Right cardiac atrium (tissue), 5 donors: ENCODE measurements around the gene LUC7L. TPM values are rescaled to one million over a fixed set of nuclear protein-coding genes. Genes with fewer than 3 reads are reported as not detected.

Source experiments
- ATAC-seq, 2 donors: fragments of 200-7000 bp; cut with Tn5 transposase; one replicate each; pipeline versions ENCODE4 v1.8.0 to v1.9.1; 2020; ENCODE audit warnings: moderate library complexity in 2 of 2, mild to moderate bottlenecking in 1 of 2
- DNase-seq, 3 donors: peaks; one replicate each; pipeline ENCODE4 v3.0.0-alpha.2; 2020
- H3K27ac ChIP-seq: one replicate; pipeline ENCODE4 v1.5.1; 2013; ENCODE audit warnings: mild to moderate bottlenecking, low read length, control low read depth, moderate library complexity
- H3K27me3 ChIP-seq: one replicate; pipeline ENCODE4 v1.6.1; 2013; ENCODE audit not compliant: control insufficient read depth, insufficient read depth
- H3K4me1 ChIP-seq: one replicate; pipeline ENCODE4 v1.6.1; 2013; ENCODE audit warnings: low read length; ENCODE audit not compliant: control insufficient read depth, insufficient read depth
- H3K4me3 ChIP-seq: one replicate; pipeline ENCODE4 v1.5.1; 2013; ENCODE audit warnings: low read length, control low read depth
- H3K9me3 ChIP-seq: one replicate; pipeline ENCODE4 v1.6.1; 2013; ENCODE audit warnings: low read length; ENCODE audit not compliant: control insufficient read depth
- WGBS: extraction: QIAGEN DNeasy Blood & Tissue Kit; methylation state at CpG from one replicate; pipeline ENCODE4 v1.1.7; 2013; 5-methylcytosine and 5-hydroxymethylcytosine counted together
- intact Hi-C, 4 donors: fragments of 100-400 bp; cut with DNase I; formaldehyde crosslinking; loops; one replicate each; pipeline versions ENCODE4 v1.11.0 to v1.14.0; 2022 to 2023
- long read RNA-seq, 4 donors: library from polyadenylated mRNA; unstranded; transcript quantifications; one replicate each; pipeline ENCODE4 v2.0.0, GENCODE V29; 2020 to 2021
- polyA plus RNA-seq: library from polyadenylated mRNA; stranded (reverse); fragments of 200-250 nt; gene quantifications from one replicate; pipeline ENCODE4 v1.2.3, GENCODE V29; 2013
- total RNA-seq, 4 donors: library from RNA; stranded (reverse); fragmentation: NEBNext Ultra II Directional; extraction: Animal tissue kit (Norgen Biotek cat#: 25700); gene quantifications; one replicate each; pipeline ENCODE4 v1.2.1, GENCODE V29; 2021
- donor health status: healthy with polysubstance abuse.
- donor health status: DM: no; HTN: yes; CAD: no.
- donor health status: DM: no; HTN: no; CAD: no.
- donor health status: DM: no; HTN: yes; CAD: no; lungs with severe emphysema.
- donor health status: DM: yes; HTN: yes; CAD: no.

The LUC7L gene, protein sequence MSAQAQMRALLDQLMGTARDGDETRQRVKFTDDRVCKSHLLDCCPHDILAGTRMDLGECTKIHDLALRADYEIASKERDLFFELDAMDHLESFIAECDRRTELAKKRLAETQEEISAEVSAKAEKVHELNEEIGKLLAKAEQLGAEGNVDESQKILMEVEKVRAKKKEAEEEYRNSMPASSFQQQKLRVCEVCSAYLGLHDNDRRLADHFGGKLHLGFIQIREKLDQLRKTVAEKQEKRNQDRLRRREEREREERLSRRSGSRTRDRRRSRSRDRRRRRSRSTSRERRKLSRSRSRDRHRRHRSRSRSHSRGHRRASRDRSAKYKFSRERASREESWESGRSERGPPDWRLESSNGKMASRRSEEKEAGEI
- total RNA-seq (10 to 100 TPM; 28.1 to 32.0 (median 30.2) TPM), polyA plus RNA-seq (32.1 TPM)
- long read RNA-seq, donor 1, transcript LUC7L-201 (10 exons, 1,456 nt) = major isoform, 9 of 21 reads
- long read RNA-seq, donor 1, partial matches to known transcripts = 4 of 21 reads
- long read RNA-seq, donor 1, other reads (novel, unspliced or antisense) = 5 of 21 reads
- long read RNA-seq, donor 2, partial matches to known transcripts = 2 of 11 reads
- long read RNA-seq, donor 2, other reads (novel, unspliced or antisense) = 6 of 11 reads
- long read RNA-seq, donor 3, transcript LUC7L-201 (10 exons, 1,456 nt) = major isoform, 7 of 42 reads
- long read RNA-seq, donor 3, partial matches to known transcripts = 12 of 42 reads
- long read RNA-seq, donor 3, other reads (novel, unspliced or antisense) = 18 of 42 reads
- long read RNA-seq, donor 4, partial matches to known transcripts = 2 of 7 reads
- long read RNA-seq, donor 4, other reads (novel, unspliced or antisense) = 3 of 7 reads

DNA sequence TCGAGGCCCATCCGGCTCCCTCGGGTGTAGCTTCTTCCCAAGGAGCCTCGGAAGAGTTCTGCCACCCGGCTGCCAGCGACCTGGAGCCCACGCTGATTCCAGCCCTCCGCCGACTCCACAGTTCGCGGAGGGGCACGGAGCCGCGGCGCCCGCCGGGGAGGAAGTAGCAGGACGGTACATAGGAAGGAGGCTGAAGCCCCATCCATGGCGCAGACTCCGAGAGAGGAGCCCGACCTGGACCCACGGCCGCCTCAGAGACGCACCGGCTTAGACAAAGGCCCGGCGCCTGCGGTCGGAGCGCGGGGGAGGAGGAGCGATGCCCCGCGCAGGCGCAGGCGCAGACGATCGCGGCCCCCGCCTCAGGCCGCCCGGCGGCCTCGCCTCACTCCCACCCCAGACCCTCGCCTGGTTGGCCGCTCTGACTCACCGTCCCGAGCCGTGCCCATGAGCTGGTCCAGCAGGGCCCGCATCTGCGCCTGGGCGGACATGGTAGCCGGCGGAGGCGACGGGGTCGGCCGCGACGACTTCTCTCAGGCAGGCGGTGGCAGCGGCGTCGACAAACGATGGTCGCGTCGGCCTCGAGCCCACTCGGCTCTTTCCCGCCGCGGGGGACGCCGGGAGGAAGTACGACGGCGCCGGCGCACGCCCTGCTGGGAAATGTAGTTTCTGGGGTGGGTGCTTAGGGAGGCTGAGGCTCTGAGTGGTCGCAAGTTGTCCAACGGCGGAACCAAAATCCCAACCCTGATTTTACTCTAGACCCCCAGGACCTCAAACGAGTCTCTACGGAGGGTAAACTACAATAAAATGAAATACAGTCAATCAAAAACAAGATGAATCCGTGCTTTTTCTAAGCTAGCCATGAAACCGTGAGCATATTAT, at the start of gene LUC7L:
LUC7L (minus strand) TSS at position 598 of the 879 bp plus-strand sequence; CDS start at position 488, 110 bp downstream.
- Histone ChIP-seq H3K4me3 (peak within 1 kb of the TSS; percentile 94), H3K4me1 (peaks cover 2% of the 10 kb centered on the region), H3K27me3 (no peaks in the 10 kb centered on the region), H3K9me3 (no peaks in the 10 kb centered on the region), H3K27ac (peak within 1 kb of the TSS; percentile 97)
- DNase-seq (peak; percentile 90 to 96 (median 95)), ATAC-seq (peak; percentile 97)
- intact Hi-C loops = no loop called here
- WGBS = 1% methylated on average over 88 of the region's 88 CpGs

DNA sequence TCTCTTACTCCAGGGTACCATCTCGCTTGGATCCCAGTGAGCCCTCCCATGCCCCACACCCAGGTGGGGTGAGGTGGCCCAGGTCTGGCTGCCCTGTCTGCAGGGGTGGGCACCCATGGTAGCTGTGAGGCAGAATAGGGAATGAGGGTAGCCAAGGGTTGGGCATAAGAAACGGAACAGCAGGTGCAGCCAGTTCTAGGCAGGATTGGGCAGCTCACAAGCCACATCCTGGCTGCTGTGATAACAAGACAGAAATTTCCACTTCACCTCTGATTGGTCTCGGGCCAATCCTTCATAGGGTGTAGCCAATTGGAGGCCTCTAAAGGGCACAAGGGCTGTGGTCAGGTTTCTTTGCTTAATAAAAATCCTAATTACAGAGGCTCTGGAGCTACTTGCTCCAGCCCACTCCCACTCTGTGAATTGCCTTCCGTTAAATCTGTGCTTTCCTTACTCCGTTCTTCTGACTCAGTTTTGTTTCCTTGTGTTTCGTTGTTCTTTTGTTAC, 49.7 kb upstream of the LUC7L start:
- Histone ChIP-seq H3K4me3 (no peak overlapping the region), H3K27ac (no peak overlapping the region), H3K4me1 (peaks cover 3% of the 10 kb centered on the region), H3K27me3 (no peaks in the 10 kb centered on the region), H3K9me3 (no peaks in the 10 kb centered on the region)
- ATAC-seq = peak; percentile 6 to 64
- 64% methylated on average over 6 of the region's 6 CpGs for WGBS
- no peak for DNase-seq
- intact Hi-C loops = no loop called here

DNA sequence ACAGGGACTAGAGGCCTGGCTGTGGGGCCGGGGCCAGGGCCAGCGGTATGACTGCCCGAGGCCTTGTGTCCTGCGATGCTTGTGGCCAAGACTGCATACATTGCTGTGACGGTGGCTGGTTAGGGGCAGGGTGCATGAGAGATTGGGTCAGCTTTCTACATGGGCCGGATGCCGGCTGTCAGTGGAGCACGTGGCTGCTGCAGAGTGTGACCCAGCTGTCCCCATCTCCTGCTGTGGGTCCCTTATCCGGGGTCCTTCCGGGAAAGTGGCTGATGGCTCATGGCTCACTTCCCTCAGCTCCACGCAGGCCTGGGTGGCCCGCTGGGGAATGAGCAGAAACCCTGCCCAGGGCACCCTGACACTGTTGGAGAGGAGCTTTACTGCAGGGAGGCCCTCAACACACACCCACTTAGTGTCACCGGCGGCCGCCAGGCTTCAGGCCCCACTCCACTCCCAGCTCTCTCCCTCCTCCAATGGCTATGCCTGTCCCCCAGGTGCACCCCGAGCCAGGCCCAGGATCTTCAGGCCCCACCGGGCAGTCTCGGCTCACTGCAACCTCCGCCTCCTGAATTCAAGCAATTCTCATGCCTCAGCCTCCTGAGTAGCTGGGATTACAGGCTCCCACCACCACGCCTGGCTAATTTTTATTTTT, 47.3 kb upstream of the LUC7L start:
- intact Hi-C loops = no loop called here
- ATAC-seq = peak in 1 of 2 donors; percentile 8
- peak in 1 of 3 donors; percentile 62 for DNase-seq
- WGBS = 66% methylated on average over 20 of the region's 20 CpGs
- Histone ChIP-seq H3K4me1 (peaks cover 3% of the 10 kb centered on the region), H3K4me3 (no peak overlapping the region), H3K27me3 (no peaks in the 10 kb centered on the region), H3K9me3 (no peaks in the 10 kb centered on the region), H3K27ac (no peak overlapping the region)

DNA sequence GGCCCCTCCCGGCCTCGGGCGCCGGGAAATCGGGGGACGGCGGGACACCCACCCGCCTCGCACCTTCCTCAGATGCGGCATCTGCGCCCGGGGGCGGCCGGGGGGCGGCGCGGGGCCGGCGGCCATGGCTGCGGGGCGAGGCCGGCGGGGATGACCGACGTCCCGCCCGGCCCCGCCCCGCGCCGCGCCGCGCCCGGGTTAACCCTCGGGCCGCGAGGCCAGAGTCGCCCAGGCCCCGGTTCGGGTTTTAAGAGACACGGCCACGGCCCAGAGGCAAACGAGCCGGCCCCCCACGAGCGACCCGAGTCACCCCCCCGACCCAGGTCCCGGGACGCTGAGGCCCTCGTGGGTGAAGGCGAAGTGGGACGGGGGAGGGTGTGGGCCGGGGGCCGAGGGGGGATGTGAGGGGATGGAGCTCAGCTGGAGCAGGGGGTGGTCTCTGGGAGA, 46.6 kb upstream of the LUC7L start, which contains the start of gene RGS11:
RGS11 (minus strand) TSS at position 159 of the 447 bp plus-strand sequence; CDS start at position 126, 33 bp downstream.
- Histone ChIP-seq H3K9me3 (no peaks in the 10 kb centered on the region), H3K4me1 (peaks cover 3% of the 10 kb centered on the region), H3K27me3 (no peaks in the 10 kb centered on the region), H3K4me3 (peak within 1 kb of the TSS; percentile 41), H3K27ac (no peak within 1 kb of the TSS)
- peak in 1 of 3 donors; percentile 69 for DNase-seq
- intact Hi-C loops = no loop called here
- WGBS = 2% methylated on average over 56 of the region's 56 CpGs
- ATAC-seq = peak; percentile 35 to 50

DNA sequence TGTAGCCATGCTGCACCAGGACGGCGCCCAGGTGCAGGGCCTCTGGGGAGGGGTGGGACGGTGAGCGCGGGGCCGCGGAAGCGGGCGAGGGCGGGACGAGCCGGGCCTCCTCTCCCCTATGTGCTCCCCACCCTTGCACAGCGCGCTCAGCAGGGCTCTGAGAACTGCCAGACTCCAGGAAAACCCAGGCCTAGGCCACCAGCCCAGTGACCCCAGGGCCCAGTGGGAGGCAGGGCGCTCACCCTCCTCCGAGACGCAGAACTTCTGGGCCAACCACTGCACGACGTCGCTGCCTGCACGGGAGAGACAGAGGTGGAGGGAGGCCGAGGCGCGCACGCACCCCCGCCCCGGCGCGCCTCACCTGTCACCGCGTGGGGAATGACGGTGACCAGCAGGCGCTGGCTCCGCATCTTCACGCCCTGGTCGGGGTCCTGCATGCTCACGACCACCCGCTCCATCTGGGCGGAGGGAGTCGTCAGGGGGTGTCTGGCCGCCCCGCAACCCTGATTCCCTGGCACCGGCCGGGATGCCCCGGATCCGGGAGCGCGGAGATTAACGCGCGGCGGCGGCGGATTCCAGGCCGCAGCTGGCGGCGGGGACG, 45.9 kb upstream of the LUC7L start:
- intact Hi-C loops = no loop called here
- peak in 1 of 3 donors; percentile 60 for DNase-seq
- Histone ChIP-seq H3K4me3 (peak overlapping the region; percentile 41), H3K9me3 (no peaks in the 10 kb centered on the region), H3K4me1 (peaks cover 3% of the 10 kb centered on the region), H3K27ac (no peak overlapping the region), H3K27me3 (no peaks in the 10 kb centered on the region)
- WGBS = 2% methylated on average over 55 of the region's 58 CpGs
- ATAC-seq = peak; percentile 18 to 23

DNA sequence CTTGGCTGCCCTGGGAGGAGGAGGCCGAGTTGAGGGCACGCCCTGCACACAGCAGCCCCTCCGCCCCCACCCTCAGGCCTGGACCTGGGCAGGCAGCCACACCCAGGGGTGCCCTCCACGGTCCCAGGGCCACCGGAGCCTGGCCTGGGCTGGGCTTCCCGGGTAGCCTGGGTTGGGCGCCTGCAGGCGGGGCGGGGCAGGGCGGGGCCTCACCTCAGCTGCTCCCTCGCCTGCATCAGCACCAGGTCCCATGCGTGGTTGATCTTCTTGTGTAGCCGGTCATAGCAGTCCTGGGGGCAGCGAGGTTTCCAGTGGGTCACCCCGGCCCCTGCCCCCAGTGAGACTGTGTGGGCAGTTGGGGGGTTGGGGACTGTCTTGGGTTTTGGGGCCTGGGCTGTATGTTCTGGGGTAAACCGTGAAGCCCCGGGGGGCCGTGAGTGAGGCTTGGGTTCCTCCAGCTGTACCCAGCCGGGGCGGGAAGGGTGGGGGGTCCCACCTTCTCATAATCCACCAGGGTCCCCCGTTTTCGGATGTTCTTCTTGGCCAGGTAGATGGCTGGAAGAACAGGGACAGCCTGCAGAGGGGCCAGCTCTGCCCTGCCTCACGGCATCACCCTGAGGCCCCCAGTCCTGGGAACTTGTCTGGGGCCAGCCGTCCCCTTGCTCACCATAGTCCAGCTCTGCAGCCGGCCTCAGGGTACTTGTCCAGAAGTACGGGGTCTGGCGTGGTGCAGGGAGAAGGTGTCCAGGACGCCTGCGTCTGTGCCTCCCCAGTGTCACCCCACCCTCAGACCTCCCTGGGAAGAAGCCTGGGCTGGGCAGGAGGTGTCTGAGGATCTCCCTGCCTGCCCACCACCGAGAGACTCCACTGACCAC, 44.5 kb upstream of the LUC7L start:
- WGBS = 87% methylated on average over 30 of the region's 30 CpGs
- Histone ChIP-seq H3K4me1 (peaks cover 3% of the 10 kb centered on the region), H3K27ac (no peak overlapping the region), H3K27me3 (no peaks in the 10 kb centered on the region), H3K9me3 (no peaks in the 10 kb centered on the region), H3K4me3 (no peak overlapping the region)
- DNase-seq (no peak), ATAC-seq (peak in 1 of 2 donors; percentile 5)
- intact Hi-C loops = no loop called here

DNA sequence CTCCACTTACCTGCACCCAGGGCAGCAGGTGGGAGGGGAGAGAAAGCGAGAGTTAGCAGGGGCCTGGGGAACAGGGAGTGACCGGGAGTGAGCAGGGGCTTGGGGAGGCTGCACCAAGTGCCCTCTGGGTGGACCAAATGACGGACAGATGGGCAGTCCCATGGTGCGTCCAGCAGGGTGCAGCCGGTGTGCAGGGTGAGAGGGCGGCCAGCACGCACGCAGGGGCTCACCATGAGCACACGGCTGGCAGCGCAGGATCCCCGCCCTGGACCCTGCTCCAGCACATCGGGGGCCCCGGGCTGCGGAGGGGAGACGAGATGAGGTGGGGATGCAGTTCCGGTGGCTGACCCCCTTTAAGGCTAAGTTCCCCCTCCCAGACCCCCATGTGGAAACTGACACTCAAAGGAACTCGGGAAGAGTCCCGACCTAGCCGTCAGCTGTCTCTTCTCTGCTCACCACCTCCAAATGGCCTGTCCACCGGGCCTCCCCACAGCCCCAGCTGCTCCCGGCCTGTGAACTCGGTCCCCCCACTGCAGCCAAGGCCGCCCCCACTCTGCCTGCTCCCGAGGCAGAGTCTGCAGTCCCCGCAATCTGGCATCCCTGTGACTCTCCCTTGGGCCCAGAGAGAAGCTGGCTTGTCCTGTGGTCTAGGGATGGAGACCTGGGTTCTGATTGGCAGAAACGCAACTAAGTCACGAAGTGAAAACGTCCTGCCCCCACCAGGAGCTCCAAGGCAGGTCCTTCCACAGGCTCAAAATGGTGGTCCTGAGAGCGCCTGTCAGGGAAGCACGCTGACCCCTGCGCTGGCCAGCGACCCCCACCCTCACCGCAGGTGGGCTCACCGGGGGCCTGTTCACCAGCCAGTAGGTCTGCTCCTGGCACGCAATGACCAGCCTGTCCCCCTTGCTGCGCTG, 43.6 kb upstream of the LUC7L start:
- Histone ChIP-seq H3K9me3 (no peaks in the 10 kb centered on the region), H3K4me3 (no peak overlapping the region), H3K4me1 (peaks cover 3% of the 10 kb centered on the region), H3K27ac (no peak overlapping the region), H3K27me3 (no peaks in the 10 kb centered on the region)
- DNase-seq (no peak), ATAC-seq (no peak)
- WGBS = 84% methylated on average over 36 of the region's 36 CpGs
- intact Hi-C loops = no loop called here

DNA sequence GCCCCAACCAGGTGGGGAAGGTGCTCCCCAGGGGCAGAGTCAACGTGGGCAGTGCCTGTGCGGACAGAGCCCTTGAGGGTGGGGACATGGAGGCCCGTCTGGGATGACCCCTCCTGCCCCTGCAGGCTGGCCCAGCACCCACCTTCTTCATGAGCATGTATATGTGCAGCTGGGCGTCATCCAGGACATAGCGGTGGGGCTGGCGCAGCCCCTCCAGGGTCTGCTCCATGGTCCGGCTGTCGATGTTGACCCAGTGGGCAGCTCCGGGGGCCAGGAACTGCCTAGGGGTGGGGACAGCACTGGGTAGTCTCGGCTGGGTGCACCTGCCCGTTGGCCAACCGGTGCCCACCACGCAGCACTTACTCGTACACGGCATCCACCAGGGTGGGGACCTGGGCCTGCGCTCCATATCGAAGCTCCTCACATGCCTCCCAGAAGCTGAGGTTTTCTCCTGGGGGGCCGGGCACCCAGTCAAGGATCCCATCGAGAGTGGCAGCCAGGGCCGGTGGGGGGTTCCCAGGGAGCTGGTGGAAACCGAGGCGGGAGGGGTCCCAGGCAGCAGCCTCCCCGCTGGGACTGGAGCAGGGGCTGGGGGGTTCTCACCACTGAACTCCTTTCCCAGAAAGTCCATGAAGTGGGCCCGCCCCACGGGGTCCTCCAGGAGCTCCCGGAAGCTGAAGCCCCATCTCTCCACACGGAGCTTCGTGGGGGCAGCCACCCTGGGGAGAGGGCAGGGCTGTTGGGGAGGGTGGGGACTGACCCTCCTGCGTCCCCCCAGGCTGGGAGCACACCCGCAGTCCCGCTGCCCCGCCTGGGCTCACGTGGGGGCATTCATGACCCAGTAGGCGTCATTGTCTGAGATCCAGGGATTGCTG, 41.4 kb upstream of the LUC7L start:
- DNase-seq (peak in 1 of 3 donors; percentile 50), ATAC-seq (no peak)
- Histone ChIP-seq H3K27ac (no peak overlapping the region), H3K27me3 (no peaks in the 10 kb centered on the region), H3K4me3 (no peak overlapping the region), H3K4me1 (no peaks in the 10 kb centered on the region), H3K9me3 (no peaks in the 10 kb centered on the region)
- 87% methylated on average over 34 of the region's 34 CpGs for WGBS
- intact Hi-C loops = no loop called here
